BJ (cell line): Measurements from ENCODE around the gene AP5M1. TPM values are rescaled to one million over a fixed set of nuclear protein-coding genes. Genes with fewer than 3 reads are reported as not detected.
A peak's percentile ranks its signal among the peaks of the same experiment; 100 is the strongest.

Source experiments
- CTCF ChIA-PET: fragments of 350-600 bp; formaldehyde crosslinking; extraction: SDS; loops from one replicate; lab custom pipeline; 2021; ENCODE audit warnings: antibody characterized with exemption, inconsistent platforms; lab: Yijun Ruan, JAX
- POLR2A ChIA-PET: fragments of 300-600 bp; sonication (Branson Sonifier 250); formaldehyde crosslinking; extraction: SDS; loops from one replicate; lab custom pipeline; 2021; ENCODE audit warnings: antibody characterized with exemption; lab: Charles Lee
- DNase-seq: peaks from one replicate; pipeline ENCODE4 v3.0.0-alpha.2; 2011; ENCODE audit warnings: low read depth
- H3K27me3 ChIP-seq: 2 replicates; pipeline ENCODE4 v1.6.0; 2011; ENCODE audit warnings: low read length; ENCODE audit not compliant: control insufficient read depth, insufficient read depth
- H3K36me3 ChIP-seq: 2 replicates; pipeline ENCODE4 v1.5.1; 2011; ENCODE audit warnings: low read length; ENCODE audit not compliant: control insufficient read depth, insufficient read depth
- H3K4me3 ChIP-seq: 2 replicates; pipeline ENCODE4 v1.5.1; 2011; ENCODE audit warnings: low read depth, mild to moderate bottlenecking, control low read depth, low read length
- polyA plus RNA-seq: library from polyadenylated mRNA; depleted of rRNA; stranded (reverse); fragments of >200 nt; gene quantifications from 2 replicates; pipeline ENCODE4 v1.2.3, GENCODE V29; 2011
- TF ChIP-seq, protein P1 (sequence below): IDR thresholded peaks from 2 replicates; pipeline ENCODE4 v1.5.1; 2011; ENCODE audit warnings: low read depth, mild to moderate bottlenecking, control low read depth, inconsistent platforms, low read length, moderate library complexity; ENCODE audit not compliant: insufficient read depth

The AP5M1 gene
- polyA plus RNA-seq, 1 experiment = 17.9 TPM

DNA sequence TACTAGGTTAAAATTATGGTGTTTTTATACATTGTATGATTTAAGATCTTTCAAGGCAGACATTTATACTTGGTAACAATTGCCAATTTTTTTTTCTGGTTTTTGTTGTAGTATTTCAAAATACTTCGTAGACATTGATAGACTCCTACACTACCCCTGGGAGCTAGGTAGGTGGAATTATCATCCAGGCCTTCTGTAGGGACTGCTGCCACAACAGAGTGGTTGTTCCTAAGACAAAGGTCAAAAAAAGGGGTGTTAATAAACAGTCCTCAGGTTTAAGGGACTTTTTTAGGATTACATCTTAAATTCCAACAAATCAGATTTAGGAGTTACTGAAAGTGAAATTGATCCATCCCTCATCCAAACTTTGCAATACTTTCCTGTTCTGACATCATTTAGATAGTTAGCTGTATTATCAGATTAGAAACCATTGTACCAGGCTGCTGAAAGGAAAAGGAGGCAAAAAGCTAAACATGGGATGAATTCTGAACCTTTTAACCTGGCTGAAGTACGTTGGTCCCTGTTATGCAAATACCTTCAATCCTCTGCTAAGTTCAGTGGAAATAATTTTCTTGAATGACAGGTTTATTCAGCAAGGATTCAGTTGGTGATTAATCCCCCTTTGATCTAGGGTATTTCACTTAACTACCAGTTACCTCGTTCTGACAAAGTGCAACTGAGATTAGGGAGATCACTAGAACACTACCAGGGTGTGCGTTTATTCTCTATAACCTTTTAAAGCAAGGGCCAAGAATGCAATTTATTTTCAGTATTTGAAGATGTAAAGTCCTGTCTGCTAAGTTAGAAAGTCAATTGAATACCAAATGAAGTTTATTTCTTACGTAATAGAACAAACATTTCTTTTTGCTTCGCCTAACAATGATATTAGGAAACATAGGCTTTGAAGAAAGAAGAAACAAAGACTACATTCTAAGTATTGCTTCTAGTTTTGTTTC is 23.2 kb downstream of the AP5M1 start:
- no peak overlapping the region for H3K4me3 ChIP-seq
- DNase-seq = no peak
- CTCF ChIA-PET = no interaction called here
- TF ChIP-seq, protein P1, sequence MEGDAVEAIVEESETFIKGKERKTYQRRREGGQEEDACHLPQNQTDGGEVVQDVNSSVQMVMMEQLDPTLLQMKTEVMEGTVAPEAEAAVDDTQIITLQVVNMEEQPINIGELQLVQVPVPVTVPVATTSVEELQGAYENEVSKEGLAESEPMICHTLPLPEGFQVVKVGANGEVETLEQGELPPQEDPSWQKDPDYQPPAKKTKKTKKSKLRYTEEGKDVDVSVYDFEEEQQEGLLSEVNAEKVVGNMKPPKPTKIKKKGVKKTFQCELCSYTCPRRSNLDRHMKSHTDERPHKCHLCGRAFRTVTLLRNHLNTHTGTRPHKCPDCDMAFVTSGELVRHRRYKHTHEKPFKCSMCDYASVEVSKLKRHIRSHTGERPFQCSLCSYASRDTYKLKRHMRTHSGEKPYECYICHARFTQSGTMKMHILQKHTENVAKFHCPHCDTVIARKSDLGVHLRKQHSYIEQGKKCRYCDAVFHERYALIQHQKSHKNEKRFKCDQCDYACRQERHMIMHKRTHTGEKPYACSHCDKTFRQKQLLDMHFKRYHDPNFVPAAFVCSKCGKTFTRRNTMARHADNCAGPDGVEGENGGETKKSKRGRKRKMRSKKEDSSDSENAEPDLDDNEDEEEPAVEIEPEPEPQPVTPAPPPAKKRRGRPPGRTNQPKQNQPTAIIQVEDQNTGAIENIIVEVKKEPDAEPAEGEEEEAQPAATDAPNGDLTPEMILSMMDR = no peak
- H3K27me3 ChIP-seq = no peaks in the 10 kb centered on the region
- no peaks in the 10 kb centered on the region for H3K36me3 ChIP-seq
- POLR2A ChIA-PET = no interaction called here

DNA sequence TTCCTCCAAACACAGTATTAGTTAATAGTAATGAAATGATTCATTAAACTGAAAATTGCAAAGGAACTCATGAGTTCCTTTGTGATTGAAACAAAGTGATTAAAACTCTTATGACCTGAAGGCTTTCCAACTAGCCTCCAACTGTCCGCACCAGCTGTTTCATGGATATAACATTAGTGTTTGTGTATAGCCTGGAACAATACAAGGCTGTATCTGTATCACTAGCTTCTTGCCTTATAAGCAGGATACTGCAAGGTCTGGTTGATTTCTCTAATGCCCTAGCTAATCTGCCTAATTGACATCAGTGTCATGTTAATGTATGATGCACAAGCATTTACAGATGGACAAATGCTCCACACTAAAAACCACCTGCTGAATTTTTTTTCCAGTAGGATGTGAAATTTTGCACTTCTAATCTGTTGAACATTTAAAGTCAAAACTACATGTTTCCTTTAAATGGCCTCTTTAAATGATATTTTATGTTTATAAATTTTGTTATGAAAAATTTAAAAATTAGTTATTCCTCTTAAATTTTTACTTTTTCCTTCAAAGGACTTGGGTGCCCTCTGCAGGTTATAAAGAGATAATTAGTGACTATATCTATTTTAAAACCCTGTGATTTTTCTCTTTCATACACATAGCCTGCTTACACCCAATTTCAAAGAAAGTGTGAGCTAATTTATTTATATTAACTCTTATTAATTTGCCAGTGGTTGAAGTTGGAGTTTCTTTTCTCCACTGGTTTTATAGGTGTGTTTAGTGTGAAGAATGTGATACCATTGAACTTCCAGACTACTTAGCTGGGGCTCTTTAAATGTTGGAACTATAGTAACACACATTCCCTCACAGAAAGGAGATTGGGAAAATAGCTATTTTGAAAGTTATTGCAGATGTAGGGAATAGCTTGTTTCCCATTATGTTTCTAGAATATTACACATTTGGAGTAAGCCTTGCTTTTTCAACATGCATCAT is 25.4 kb downstream of the AP5M1 start:
- no peak overlapping the region for H3K4me3 ChIP-seq
- H3K27me3 ChIP-seq = no peaks in the 10 kb centered on the region
- CTCF ChIA-PET = interaction anchor here (0.6 to 1.6 kb wide), 15 partner anchors 11 to 802 kb away, joined by 3 to 7 read pairs (median 3); partner anchors contain the start of genes NAA30 and TMEM260
- TF ChIP-seq, protein P1 = peak; percentile 39; the same call in 1 of the 2 replicates
- H3K36me3 ChIP-seq = no peaks in the 10 kb centered on the region
- POLR2A ChIA-PET = no interaction called here
- no peak for DNase-seq

DNA sequence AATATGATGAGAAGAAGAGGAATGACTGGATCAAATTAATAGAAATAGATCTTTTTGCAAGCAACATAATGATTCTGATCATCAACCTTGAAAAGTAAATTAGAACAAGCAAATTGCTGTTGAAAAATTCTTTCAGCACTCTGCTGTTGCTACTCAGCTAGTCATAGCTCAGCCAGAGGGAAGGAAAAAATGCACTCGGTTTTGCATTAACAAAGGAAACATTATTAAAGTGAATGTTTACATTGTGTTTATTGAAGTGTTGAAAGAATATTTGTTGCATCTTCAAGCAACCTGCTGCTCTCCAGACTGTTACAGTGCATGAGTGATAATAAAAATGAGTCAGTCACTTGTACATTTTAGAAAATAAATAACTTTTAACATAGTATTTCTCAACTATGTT is 26.5 kb downstream of the AP5M1 start:
- no peak for DNase-seq

DNA sequence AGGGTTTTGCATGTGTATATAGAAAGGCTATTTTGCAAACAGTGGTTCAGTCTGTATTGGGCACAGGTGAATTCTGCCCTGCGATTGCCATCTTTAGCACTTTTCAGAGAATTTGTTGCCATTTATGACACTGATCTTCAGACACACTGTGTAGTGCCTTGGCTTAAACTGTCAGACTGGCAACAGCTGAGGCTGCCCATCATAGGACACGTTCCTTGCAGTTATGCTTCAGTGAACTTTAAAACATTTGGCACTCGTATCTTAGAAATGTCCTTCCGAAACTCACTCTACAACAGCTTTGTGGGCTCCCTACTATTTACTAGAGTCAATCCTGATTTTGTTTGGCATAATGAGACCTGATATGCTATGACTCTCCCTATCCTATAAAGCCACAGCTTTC is 29.1 kb downstream of the AP5M1 start:
- Histone ChIP-seq H3K36me3 (no peaks in the 10 kb centered on the region), H3K4me3 (no peak overlapping the region), H3K27me3 (no peaks in the 10 kb centered on the region)
- ChIA-PET CTCF (interaction anchor here (1.3 kb wide), 2 partner anchors 12 to 19 kb away, joined by 4 to 6 read pairs; no protein-coding TSS in a partner anchor), POLR2A (no interaction called here)
- TF ChIP-seq, protein P1 = no peak
- DNase-seq = no peak

More for the DNA sequence above, 26.5 kb downstream of the AP5M1 start:
- Histone ChIP-seq H3K27me3 (no peaks in the 10 kb centered on the region), H3K36me3 (no peaks in the 10 kb centered on the region), H3K4me3 (no peak overlapping the region)
- CTCF ChIA-PET = interaction anchor here (0.6 to 1.6 kb wide), 9 partner anchors 16 to 804 kb away, joined by 3 to 4 read pairs (median 3); partner anchors contain the start of genes NAA30 and TMEM260
- POLR2A ChIA-PET = no interaction called here
- TF ChIP-seq, protein P1 = no peak
